H1 (cell line): ENCODE measurements around the gene NIM1K. TPM values are rescaled to one million over a fixed set of nuclear protein-coding genes. Genes with fewer than 3 reads are reported as not detected.

Source experiments
- MAFK ChIP-seq: IDR thresholded peaks from 2 replicates; pipeline ENCODE4 v1.6.1; 2012; ENCODE audit warnings: low read depth, mild to moderate bottlenecking, improper control_type of control experiment, low read length
- NRF1 ChIP-seq: IDR thresholded peaks from 2 replicates; pipeline ENCODE4 v1.6.1; 2011; ENCODE audit warnings: mild to moderate bottlenecking, low read depth, low read length, improper control_type of control experiment
- SAP30 ChIP-seq: fragments of 300-600 bp; sonication (generic); IDR thresholded peaks from 2 replicates; pipeline ENCODE4 v1.7.1; 2012; ENCODE audit warnings: low read length, moderate library complexity, mild to moderate bottlenecking, inconsistent platforms; ENCODE audit not compliant: insufficient read depth, insufficient replicate concordance
- YY1 ChIP-seq: IDR thresholded peaks from 2 replicates; pipeline ENCODE4 v1.6.1; 2011; ENCODE audit warnings: low read depth, mild to moderate bottlenecking, low read length
- polyA plus RNA-seq, 7 experiments: library from polyadenylated mRNA; depleted of rRNA in 3 of 7; stranded (reverse) in 5 of 7; unstranded in 2 of 7; fragments of >200 nt in 5 of 7; fragments of 200-250 nt in 2 of 7; gene quantifications; 1 replicate in 5 of 7; 2 replicates in 1 of 7; 4 replicates in 1 of 7; pipeline versions ENCODE4 v1.2.1 to v1.2.3, GENCODE V29; 2011 to 2013; ENCODE audit warnings: missing spikeins in 2 of 7, mixed read lengths in 2 of 7
- total RNA-seq: library from RNA; stranded (reverse); fragmentation: NEBNext Ultra II Directional; extraction: Animal tissue kit (Norgen Biotek cat#: 25700); gene quantifications from 2 replicates; pipeline ENCODE4 v1.2.1, GENCODE V29; 2021

The NIM1K gene
- total and polyA plus RNA-seq, 2 of the 8 experiments (the other 6 are each of a cell fraction or from before 2014, with no cell fraction given): not detected

- TF ChIP-seq MAFK (no peak), YY1 (no peak), NRF1 (no peak), SAP30 (no peak)
Observed at GRCh38 chr5:43236653-43237355, 44.8 kb downstream of the NIM1K start (continued).
